Muscle of arm (tissue), 14 donors: ENCODE results near the gene GPRASP2. TPM values are rescaled to one million over a fixed set of nuclear protein-coding genes. Genes with fewer than 3 reads are reported as not detected.
"Not testable (repeated sequence)": the region's sequence is repeated elsewhere in the genome, so short reads cannot be mapped to it uniquely, and the experiment has no call there.

Source experiments
- DNase-seq: peaks from one replicate; pipeline ENCODE4 v3.0.0-alpha.2; 2013
- long read RNA-seq, 11 donors: transcript quantifications; one replicate each; lab custom pipeline, GENCODE V29; 2026
- polyA plus RNA-seq, 12 donors: library from polyadenylated mRNA; unstranded; fragments of 120-200 nt; gene quantifications; one replicate each; pipeline ENCODE4 v1.2.1, GENCODE V29; 2013; ENCODE audit not compliant: insufficient read length in 12 of 12

The GPRASP2 gene
- polyA plus RNA-seq, result 10 to 100 TPM in 11 of 12 donors, not detected in 1; 14.8 to 27.2 (median 20.3) TPM
- long read RNA-seq, donor 1, partial matches to known transcripts, result 0 of 1 reads
- long read RNA-seq, donor 1, other reads (novel, unspliced or antisense), result 0 of 1 reads
- long read RNA-seq, donor 2, partial matches to known transcripts, result 0 of 2 reads
- long read RNA-seq, donor 2, other reads (novel, unspliced or antisense), result 0 of 2 reads
- long read RNA-seq, donor 3, partial matches to known transcripts, result 0 of 2 reads
- long read RNA-seq, donor 3, other reads (novel, unspliced or antisense), result 0 of 2 reads
- long read RNA-seq, donor 4, result 0 reads
- long read RNA-seq, donor 5, transcript GPRASP2-202 (5 exons, 581 nt), result major isoform, 6 of 7 reads
- long read RNA-seq, donor 5, partial matches to known transcripts, result 0 of 7 reads
- long read RNA-seq, donor 5, other reads (novel, unspliced or antisense), result 0 of 7 reads
- long read RNA-seq, donor 6, result 0 reads
- long read RNA-seq, donor 7, partial matches to known transcripts, result 0 of 3 reads
- long read RNA-seq, donor 7, other reads (novel, unspliced or antisense), result 0 of 3 reads
- long read RNA-seq, donor 8, partial matches to known transcripts, result 0 of 3 reads
- long read RNA-seq, donor 8, other reads (novel, unspliced or antisense), result 0 of 3 reads
- long read RNA-seq, donor 9, partial matches to known transcripts, result 0 of 2 reads
- long read RNA-seq, donor 9, other reads (novel, unspliced or antisense), result 0 of 2 reads
- long read RNA-seq, donor 10, result 0 reads
- long read RNA-seq, donor 11, transcript GPRASP2-202 (5 exons, 581 nt), result major isoform, 5 of 5 reads
- long read RNA-seq, donor 11, partial matches to known transcripts, result 0 of 5 reads
- long read RNA-seq, donor 11, other reads (novel, unspliced or antisense), result 0 of 5 reads

DNA sequence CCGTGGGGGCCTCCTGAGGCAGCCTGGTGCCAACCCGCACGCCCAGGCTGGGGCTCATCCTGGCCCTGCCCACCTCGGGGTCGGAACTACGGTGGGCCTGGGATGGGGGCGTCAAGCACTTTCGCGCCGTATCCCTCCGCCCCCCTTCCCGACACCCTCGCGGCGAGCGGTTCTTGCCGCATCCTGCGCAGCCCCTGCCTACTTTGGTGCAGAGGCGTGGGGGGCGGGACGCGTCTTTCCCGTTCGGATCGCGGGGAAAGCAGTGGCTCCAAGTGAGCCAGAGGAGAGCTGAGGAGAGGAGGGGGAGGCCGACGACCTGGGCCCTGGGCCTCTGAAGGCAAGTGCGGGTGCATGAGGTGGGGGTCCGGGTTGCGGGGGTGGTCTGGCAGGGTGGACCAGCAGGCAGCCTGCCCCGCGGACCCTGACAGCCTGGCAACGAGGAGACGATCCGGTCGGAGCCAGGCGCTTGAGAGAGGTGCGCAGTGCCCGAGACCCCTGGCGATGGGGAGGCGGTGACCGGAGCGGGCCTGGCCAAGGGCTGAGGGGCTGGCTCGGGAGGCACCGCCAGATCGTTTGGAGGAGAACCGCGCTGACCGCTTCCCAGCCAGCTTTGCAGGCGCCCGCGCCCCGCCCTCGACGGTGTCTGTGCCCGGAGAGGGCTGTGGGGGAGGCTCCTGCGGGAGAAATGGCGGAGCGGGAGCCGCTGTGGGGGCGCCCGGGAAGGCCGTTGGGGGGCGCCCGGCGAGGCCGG, at the start of gene GPRASP2:
GPRASP2 (plus strand) TSS at position 233 of the 751 bp plus-strand sequence. CDS start 2,422 bp downstream, outside the sequence.
- peak; percentile 65 for DNase-seq

DNA sequence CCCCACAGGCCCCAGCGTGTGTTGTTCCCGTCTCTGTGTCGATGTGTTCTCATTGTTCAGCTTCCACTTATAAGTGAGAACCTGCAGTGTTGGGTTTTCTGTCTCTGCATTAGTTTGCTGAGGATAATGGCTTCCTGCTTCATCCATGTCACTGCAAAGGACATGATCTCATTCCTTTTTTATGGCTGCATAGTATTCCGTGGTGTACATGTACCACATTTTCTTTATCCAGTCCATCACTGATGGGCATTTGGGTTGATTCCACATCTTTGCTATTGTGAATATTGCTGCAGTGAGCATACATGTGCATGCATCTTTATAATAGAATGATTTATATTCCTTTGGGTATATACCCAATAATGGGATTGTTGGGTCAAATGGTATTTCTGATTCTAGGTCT, 48.4 kb upstream of the GPRASP2 start:
- not testable (repeated sequence) for DNase-seq

DNA sequence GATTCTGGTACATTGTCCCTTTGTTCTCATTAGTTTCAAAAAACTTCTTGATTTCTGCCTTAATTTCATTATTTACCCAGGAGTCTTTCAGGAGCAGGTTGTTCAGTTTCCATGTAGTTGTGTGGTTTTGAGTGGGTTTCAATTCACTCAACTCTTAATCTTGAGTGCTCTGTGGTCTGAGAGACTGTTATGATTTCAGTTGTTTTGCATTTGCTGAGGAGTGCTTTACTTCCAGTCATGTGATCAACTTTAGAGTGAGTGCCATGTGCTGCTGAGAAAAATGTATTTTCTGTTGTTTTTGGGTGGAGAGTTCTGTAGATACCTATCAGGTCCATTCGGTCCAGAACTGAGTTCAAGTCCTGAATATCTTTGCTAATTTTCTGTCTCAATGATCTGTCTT, 45.2 kb upstream of the GPRASP2 start:
- DNase-seq, result not testable (repeated sequence)

DNA sequence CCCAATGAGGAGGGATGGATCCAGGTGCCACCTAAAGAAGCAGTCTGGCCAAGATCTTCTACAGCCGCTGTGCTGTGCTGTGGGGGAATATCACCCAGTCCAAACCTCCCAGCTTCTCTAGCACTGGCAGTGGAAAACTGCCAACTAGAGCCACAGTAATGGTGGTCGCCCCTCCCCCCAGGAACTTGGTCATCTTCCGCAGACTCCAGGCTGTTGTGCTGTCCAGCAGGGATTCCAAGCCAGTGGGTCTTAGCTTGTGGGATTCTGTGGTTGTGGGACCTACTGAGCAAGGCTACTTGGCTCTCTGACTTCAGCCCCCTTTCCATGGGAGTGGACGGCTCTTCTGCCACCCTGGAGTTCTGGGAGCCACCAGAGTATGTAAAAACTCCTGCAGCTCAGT, 42.7 kb upstream of the GPRASP2 start:
- DNase-seq, result no peak

DNA sequence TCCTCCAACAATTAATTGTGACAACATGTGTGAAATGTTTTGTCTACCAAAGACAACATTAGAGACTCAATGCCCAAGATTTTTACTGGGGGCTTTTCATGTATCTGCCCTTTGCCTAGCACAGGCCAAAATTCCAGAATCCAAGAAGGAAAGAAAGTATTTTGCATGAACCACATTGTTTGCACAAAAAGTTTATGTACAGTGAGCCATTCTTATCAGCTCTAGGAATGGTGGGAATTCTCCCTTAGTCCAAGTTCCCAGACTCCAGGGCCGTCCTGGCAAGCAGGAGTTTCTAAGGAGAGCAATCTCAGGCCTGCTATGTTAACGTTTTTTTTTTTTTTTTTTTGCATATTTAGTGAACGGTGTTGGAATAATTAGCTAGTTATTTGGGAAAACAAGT, 39.4 kb upstream of the GPRASP2 start:
- no peak for DNase-seq

DNA sequence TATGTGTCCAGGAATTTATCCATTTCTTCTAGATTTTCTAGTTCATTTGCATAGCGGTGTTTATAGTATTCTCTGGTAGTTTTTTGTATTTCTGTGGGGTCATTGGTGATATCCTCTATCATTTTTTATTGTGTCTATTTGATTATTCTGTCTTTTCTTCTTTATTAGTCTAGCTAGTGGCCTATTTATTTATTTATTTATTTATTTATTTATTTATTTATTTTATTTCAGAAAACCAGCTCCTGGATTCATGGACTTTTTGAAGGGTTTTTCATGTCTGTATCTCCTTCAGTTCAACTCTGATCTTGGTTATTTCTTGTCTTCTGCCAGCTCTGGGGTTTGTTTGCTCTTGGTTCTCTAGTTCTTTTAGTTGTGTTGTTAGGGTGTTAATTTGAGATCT, 34.8 kb upstream of the GPRASP2 start:
- DNase-seq, result not testable (repeated sequence)

DNA sequence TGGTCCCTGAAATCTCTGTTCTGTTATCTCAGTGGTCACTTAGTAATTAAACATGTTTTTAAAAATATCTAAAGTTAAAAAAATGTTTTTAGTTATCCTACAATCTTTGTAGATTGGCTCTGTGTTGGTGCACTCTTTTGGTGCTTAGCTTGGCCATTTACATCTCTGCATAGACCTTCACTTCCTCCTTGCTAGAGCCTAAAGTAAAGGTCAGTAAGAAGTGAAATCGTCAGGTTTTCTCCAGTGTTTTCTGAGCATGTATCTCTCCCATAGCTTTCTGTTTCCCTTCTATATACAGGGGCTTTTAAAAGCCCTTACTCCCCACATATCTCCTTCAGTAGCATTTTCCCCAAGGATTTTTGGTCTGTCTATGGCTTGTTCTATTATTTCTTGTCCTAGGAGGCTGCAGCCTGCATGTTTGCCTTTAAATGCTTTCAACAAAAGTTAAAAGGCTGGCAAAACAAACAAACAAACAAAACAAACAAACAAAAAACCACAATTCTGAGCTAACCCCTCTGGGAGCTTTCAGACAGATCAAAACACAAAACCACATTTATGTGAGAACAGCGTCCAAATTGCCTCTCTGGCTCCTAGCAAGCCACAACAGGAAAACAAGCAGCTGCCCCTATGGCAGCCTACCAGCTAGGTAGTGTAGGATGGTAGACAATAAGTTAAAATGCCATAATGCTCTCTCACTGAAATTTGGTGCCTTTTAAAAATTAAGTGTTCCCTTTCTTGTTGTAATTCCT, 27.3 kb upstream of the GPRASP2 start:
- DNase-seq, result no peak

DNA sequence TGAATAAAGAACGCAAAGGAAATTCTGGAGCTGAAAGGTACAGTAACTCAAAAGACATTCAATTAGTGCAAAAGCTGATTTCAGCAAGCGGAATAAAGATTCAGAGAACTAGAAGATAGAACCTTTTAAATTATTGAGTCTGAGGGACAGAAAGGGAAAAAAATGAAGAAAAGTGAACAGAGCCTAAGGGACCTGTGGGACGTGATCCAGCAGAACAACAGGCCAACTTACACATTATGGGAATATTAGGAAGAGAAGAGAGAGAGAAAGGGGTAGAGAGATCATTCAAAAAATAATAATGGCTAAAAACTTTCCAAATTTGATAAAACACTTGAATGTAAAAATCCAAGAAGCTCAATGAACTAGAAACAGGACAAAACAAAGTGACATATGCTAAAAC, 17.5 kb upstream of the GPRASP2 start:
- DNase-seq, result peak; percentile 36

DNA sequence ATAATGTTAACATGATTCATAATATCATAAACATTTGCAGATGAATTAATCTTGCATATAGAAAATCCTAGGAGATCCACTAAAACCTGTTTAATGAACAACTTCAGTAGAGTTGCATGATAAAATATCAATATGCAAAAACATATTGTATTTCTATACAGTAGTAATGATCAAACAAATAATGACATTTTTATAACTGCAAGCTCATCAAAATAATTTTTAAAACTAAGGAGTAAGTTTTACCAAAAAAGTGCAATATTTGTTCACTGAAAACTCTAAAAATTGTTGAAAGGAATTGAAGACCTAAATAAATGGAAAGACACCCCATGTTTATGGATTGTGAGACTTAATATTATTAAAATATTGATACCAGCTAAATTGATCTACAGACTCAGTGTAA, 15.9 kb upstream of the GPRASP2 start:
- no peak for DNase-seq

DNA sequence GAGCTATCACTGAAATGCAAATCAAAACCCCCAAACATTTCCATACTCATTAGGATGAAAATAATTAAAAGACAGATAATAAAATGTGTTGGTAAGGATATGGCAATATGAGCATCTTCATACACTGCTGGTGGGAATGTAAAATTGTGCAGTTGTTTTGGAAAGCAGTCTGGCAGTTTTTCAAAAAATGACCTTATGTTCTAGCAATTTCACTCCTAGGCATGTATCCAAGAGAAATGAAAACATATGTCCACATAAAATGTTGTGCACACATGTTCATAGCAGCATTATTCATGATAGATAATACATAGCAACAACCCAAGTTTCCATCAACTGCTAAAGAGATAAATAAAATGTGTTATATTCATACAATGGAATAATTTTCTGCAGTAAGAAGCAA, 14.8 kb upstream of the GPRASP2 start:
- DNase-seq, result peak; percentile 77

DNA sequence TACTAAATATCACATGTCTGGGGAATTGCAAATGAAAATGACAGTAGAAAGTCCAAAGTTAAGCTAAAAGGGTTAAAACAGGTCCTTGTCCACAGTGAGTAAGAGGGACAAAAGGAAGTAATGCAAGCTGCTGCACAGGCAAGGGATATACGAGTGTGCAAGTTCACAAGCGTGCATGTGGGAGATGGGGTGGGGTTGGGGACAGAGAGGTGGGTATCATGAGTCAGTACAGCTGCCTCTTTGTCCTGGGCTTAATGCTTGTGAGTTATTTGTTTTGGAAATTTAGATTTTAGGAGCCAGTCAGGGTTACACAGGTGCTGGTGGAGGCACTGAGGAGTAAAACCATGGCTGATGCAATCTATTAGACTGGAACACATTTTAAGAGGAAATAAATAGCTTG, 3.3 kb upstream of the GPRASP2 start:
- DNase-seq, result no peak

DNA sequence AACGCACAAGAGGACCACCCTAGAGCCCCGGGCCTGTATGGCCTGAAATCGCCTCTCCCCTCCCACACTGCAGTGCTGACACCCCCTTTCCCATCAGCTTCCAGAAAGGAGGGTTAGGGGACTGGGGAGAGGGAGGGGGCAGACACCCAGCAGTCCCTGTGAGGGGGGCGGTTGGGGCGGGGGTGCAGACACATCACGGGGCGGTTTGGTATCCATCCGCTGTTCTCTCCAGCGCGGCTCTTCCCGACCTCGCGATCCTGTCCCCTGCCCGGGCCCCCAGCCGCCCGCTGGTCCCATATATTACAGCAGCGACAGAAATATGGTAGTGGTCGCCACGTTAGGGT, 404 bp upstream of the GPRASP2 start:
- DNase-seq, result no peak

DNA sequence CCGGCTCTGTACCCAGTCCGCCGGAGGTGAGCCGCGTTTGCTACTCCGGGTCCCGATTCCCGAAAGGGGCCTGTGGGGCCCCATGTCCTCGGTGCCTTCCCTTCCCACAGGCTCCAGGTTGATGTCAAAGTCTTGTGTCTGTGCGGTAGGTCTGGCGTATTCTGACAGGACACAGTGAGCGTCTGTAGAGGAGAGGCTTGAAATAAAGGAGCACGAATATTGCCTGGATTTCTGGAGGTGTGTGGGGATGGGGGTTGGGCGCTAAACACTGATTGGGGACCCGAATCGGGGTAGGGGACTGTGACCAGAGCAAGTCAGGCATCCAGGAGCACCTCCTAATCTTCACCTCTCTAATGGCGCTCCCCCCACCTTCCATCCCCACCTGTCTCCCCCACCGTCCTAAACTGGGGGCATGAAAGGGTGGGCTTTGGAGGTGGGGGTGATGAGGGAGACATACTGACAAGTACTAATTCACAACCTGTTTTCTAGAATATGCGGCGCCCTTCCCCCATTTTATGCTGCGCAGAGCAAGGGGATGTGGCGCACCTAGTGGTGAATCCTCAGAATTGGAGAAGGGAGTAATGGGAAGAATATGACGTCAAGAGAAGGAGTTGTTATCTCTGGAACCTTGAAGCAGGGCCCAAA, 855 bp downstream of the GPRASP2 start:
- peak; percentile 74 for DNase-seq

DNA sequence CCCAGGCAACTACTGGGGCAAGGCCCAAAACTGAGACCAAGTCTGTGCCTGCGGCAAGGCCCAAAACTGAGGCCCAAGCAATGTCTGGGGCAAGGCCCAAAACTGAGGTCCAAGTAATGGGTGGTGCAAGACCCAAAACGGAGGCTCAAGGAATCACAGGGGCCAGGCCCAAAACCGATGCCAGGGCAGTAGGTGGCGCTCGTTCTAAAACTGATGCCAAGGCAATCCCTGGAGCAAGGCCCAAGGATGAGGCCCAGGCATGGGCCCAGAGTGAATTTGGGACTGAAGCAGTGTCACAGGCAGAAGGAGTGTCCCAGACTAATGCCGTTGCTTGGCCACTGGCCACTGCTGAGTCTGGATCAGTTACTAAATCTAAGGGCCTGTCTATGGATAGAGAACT, 2.7 kb downstream of the GPRASP2 start:
- no peak for DNase-seq

DNA sequence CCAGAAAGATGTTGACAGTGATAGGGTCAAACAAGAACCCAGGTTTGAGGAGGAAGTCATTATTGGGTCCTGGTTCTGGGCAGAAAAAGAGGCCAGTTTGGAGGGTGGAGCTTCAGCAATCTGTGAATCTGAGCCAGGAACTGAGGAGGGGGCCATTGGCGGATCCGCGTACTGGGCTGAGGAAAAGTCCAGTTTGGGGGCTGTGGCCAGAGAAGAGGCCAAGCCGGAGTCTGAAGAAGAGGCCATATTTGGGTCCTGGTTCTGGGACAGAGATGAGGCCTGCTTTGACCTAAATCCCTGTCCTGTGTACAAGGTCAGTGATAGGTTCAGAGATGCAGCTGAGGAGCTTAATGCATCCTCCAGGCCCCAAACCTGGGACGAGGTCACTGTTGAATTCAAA, 3.7 kb downstream of the GPRASP2 start:
- DNase-seq, result no peak

DNA sequence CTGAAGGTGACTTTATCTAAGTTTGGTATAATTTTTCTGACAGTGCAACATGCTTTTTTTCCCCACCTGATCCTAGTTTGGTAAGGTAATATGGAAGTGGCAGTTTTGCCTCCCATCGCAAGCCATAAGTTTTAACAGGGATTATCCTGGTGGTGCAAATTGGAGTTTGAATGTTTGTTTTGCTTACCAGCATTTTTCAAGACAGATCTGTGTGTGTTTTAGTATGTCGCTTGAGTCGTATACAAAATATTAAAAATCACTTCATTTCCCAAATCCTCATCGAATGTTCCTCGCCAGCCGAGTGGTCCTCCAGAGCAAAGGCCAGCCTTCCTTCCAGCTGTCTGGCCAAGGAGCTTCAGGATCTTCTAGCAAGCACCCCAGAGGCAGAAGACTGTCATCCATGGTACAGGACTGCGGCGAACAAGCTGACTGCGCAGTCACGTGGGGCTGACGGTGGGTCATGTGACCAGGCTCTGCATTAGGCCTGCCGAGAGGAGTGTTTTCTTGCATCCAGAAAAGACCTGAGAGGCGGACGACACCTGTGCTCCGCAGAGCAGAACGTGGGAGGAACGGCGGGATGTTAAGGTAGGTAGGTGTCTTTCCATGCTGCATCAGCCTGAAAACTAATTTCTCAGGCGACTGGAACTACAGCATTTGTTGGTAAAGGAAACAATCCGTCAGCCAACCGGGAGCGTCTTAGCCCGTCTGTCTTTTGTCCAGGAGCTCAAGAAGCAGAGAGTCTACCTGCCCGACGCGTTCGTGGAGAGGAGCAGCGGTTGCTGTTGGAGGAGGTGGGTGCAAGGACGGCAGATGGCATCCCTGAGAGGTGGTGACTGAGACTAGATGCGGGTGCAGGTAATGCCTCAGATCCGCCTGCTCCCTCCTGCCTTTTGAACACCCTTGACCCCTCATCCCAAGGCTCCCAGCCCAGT, 8.3 kb downstream of the GPRASP2 start, which contains the start of gene GPRASP3:
GPRASP3 (plus strand) TSS at position 507 of the 932 bp plus-strand sequence. CDS start 28,253 bp downstream, outside the sequence.
- DNase-seq, result peak; percentile 76

DNA sequence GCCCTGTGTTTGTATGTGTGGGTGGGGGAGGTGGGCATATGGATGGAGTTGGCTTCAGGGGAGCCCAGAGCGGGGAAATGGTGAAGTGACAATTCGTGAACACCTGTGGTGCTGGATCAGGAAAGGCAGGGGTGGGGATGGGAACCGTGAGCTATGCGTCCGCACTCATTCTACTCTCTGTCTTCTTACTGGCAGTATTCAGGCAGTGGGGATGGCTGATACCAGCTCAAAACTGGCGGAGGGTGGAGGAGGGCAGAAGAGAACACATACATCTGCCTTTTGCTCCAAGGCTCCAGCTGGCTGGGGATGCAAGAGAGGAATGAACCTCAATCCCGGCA, 8.9 kb downstream of the GPRASP2 start:
- not testable (repeated sequence) for DNase-seq

DNA sequence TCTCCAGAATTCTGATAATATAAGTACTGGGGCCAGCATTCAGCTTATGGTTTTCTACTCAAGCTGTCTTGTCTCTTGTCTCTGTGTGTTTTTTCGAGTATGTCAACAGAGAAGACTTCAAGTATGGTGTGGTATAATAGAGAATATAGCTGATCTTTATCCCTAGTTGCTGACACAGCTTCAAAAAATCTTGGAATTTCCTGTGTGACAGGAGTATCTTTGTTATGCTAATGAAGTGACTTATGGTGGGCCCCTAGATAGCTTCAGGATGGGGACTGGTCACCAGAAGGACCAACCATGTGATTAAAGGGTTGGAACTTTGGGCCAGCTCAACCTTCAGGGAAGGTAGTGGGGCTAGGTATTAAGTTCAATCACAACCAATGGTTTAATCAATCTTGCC, 11.2 kb downstream of the GPRASP2 start:
- DNase-seq, result no peak

DNA sequence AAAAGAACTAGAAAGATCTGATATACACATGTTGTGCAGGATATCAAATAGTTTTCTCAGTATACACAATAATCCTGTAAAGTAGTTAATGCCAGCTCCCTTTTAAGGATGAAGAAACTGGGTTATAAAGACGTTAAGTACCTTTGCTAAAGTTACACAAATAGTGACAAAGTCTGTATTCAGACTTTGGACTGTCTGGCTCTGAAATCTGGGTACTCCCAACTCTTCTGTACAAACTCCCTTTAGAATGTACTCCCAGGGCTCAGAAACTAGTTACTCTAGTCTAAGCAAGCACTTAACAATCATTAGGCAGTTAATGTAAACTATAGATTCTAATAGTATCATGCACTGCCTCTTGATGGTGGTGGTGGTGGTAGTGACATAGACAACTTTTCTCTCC, 15.5 kb downstream of the GPRASP2 start:
- no peak for DNase-seq

DNA sequence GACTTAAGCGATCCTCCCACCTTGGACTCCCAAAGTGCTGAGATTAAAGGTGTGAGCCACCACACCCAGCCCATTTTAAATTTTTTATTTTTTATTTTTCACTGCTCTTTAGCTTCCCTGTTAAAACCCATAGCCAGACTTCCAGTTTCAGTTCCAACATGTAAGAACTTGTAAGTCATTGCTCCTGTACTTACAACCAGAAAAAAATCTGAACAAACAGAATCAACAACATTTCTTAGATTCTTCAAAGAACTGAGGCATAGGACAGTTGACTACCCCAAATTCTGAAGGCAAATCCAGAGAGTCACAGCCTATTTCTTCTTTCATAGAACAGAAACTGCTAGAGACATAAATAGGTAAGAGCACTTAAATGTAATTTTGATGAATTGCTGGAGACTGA, 16.4 kb downstream of the GPRASP2 start:
- no peak for DNase-seq
